ENCODE measurements around the gene TOR4A. TPM values are rescaled to one million over a fixed set of nuclear protein-coding genes. Genes with fewer than 3 reads are reported as not detected.

Gene TOR4A
- total and polyA plus RNA-seq, 10 of the 15 experiments (the other 5 are each of a cell fraction or from before 2014, with no cell fraction given): 2.0 to 19.9 (median 3.7) TPM

- TF ChIP-seq TARDBP (IDR thresholded peaks at IDR 0.05; ENCODE audit: borderline replicate concordance) (no peak), EZH2 (IDR thresholded peaks at IDR 0.05; ENCODE audit: borderline replicate concordance, control insufficient read depth, low read depth, low read length) (no peak), SRF (IDR thresholded peaks at IDR 0.05; ENCODE audit: low read depth in 2 of 2, low read length in 2 of 2) (no peak), CHD2 (IDR thresholded peaks at IDR 0.05; ENCODE audit: borderline replicate concordance, low read depth, low read length) (no peak), BHLHE40 (IDR thresholded peaks at IDR 0.05; ENCODE audit: borderline replicate concordance in 1 of 2, low read depth in 2 of 2, low read length in 1 of 2) (no peak)
Observed at GRCh38 chr9:137312852-137313325, 35.4 kb downstream of the TOR4A start (continued).

DNA sequence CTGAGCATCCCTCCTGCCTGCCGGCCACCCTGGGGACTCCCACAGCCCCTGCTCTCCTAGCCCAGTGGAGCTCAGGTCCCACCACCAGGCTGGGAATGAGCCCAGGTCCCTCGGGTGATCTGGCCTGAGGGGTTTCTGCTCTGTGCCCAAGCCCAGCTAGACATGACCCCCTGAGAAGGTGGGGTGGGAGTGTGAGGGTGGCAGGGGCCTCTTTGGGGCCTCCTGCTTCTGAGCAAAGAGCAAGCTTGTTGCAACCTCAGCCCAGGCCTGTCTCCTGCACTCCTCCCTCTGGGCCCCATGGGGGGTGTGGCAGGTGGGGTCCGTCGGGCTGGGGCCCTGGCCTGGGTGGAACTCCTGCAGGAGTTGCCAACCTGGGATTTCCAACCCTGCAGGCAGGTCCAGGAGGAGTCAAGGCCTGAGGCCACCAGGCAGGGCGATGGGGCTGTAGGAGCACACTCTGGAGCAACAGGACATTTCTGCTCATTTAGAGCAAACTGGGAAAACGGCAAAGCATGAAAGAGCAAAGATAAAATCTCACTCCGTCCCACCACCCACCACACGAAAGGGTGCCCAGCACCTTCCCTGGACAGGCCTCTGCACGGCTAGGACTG, 35.9 kb downstream of the TOR4A start:
- Histone ChIP-seq H3K27me3 (replicated peaks in 1 of 2; ENCODE audit: control insufficient read depth in 2 of 2, insufficient read depth in 2 of 2, low read length in 1 of 2) (no peaks in the 10 kb centered on the region), H3K9me3 (replicated peaks; ENCODE audit: control insufficient read depth, insufficient read depth, low read length) (no peaks in the 10 kb centered on the region), H2AFZ (ENCODE audit: control insufficient read depth, low read depth, low read length) (no peak overlapping the region), H3K36me3 (ENCODE audit: control insufficient read depth in 2 of 2, insufficient read depth in 2 of 2, low read length in 1 of 2) (no peaks in the 10 kb centered on the region), H3K4me1 (ENCODE audit: control insufficient read depth, insufficient read depth, low read length) (no peaks in the 10 kb centered on the region), H3K27ac (ENCODE audit: control insufficient read depth, insufficient read depth) (no peak overlapping the region), H3K79me2 (ENCODE audit: control insufficient read depth, insufficient read depth, low read length) (no peaks in the 10 kb centered on the region), H4K20me1 (ENCODE audit: control insufficient read depth, insufficient read depth) (no peaks in the 10 kb centered on the region), H3K4me2 (ENCODE audit: control insufficient read depth, insufficient read depth) (no peak overlapping the region), H3K4me3 (no peak overlapping the region), H3K9ac (ENCODE audit: control insufficient read depth, insufficient read depth, low read length) (no peak overlapping the region)
- ChIA-PET RAD21 (ENCODE audit: unreplicated experiment) (no interaction called here), CTCF (interaction anchor here (1.2 to 1.6 kb wide), 2 partner anchors 10 to 11 kb away, joined by 4 to 7 read pairs; partner anchors contain the start of gene NRARP), SMC1A (ENCODE audit: uncharacterized antibody, unreplicated experiment) (no interaction called here), POLR2A (no interaction called here)
- DNase-seq (ENCODE audit: low read depth, low spot score) (no peak), FAIRE-seq (no peak), ATAC-seq (no peak)
- TF ChIP-seq, protein P1, sequence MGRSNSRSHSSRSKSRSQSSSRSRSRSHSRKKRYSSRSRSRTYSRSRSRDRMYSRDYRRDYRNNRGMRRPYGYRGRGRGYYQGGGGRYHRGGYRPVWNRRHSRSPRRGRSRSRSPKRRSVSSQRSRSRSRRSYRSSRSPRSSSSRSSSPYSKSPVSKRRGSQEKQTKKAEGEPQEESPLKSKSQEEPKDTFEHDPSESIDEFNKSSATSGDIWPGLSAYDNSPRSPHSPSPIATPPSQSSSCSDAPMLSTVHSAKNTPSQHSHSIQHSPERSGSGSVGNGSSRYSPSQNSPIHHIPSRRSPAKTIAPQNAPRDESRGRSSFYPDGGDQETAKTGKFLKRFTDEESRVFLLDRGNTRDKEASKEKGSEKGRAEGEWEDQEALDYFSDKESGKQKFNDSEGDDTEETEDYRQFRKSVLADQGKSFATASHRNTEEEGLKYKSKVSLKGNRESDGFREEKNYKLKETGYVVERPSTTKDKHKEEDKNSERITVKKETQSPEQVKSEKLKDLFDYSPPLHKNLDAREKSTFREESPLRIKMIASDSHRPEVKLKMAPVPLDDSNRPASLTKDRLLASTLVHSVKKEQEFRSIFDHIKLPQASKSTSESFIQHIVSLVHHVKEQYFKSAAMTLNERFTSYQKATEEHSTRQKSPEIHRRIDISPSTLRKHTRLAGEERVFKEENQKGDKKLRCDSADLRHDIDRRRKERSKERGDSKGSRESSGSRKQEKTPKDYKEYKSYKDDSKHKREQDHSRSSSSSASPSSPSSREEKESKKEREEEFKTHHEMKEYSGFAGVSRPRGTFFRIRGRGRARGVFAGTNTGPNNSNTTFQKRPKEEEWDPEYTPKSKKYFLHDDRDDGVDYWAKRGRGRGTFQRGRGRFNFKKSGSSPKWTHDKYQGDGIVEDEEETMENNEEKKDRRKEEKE (IDR thresholded peaks at IDR 0.05): no peak
- TF ChIP-seq BCL3 (IDR thresholded peaks at IDR 0.05; ENCODE audit: borderline replicate concordance, insufficient read depth, low read depth, low read length, poor library complexity, severe bottlenecking) (no peak), NR2C1 (IDR thresholded peaks at IDR 0.05) (no peak), MLLT1 (IDR thresholded peaks at IDR 0.05) (no peak)
- TF ChIP-seq, protein P2, sequence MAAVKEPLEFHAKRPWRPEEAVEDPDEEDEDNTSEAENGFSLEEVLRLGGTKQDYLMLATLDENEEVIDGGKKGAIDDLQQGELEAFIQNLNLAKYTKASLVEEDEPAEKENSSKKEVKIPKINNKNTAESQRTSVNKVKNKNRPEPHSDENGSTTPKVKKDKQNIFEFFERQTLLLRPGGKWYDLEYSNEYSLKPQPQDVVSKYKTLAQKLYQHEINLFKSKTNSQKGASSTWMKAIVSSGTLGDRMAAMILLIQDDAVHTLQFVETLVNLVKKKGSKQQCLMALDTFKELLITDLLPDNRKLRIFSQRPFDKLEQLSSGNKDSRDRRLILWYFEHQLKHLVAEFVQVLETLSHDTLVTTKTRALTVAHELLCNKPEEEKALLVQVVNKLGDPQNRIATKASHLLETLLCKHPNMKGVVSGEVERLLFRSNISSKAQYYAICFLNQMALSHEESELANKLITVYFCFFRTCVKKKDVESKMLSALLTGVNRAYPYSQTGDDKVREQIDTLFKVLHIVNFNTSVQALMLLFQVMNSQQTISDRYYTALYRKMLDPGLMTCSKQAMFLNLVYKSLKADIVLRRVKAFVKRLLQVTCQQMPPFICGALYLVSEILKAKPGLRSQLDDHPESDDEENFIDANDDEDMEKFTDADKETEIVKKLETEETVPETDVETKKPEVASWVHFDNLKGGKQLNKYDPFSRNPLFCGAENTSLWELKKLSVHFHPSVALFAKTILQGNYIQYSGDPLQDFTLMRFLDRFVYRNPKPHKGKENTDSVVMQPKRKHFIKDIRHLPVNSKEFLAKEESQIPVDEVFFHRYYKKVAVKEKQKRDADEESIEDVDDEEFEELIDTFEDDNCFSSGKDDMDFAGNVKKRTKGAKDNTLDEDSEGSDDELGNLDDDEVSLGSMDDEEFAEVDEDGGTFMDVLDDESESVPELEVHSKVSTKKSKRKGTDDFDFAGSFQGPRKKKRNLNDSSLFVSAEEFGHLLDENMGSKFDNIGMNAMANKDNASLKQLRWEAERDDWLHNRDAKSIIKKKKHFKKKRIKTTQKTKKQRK (IDR thresholded peaks at IDR 0.05; ENCODE audit: low read depth, low read length): no peak
- 49% methylated on average over 9 of the region's 9 CpGs for WGBS (ENCODE audit: insufficient coverage, insufficient replicate concordance, low lambda C conversion rate, missing lambda C conversion rate)
- intact Hi-C loops (cut with micrococcal nuclease; ENCODE audit: unreplicated experiment) (no loop called here), in situ Hi-C loops (cut with MboI) (no loop called here)
- no TSS peak for BruUV-seq (replicated peaks)

All from GM12878 (cell line).